Adipocyte (in vitro differentiated cells): Measurements from ENCODE around the gene TWIST2.

Experiments
- DNase-seq: peaks from one replicate; pipeline ENCODE4 v3.0.0-alpha.2; 2015; ENCODE audit warnings: low read depth
- H3K27me3 ChIP-seq: replicated peaks from 2 replicates; pipeline ENCODE4 v1.7.0; 2013; ENCODE audit warnings: mild to moderate bottlenecking, low read length, moderate library complexity; ENCODE audit not compliant: control insufficient read depth, insufficient read depth
- H3K36me3 ChIP-seq: 2 replicates; pipeline ENCODE4 v1.7.0; 2013; ENCODE audit warnings: low read length, mild to moderate bottlenecking, moderate library complexity; ENCODE audit not compliant: control insufficient read depth, insufficient read depth, severe bottlenecking
- H3K4me1 ChIP-seq: 2 replicates; pipeline ENCODE4 v1.7.0; 2013; ENCODE audit warnings: mild to moderate bottlenecking, low read length, moderate library complexity; ENCODE audit not compliant: control insufficient read depth, insufficient read depth
- H3K4me3 ChIP-seq: 2 replicates; pipeline ENCODE4 v1.7.0; 2013; ENCODE audit warnings: mild to moderate bottlenecking, low read length, moderate library complexity
- H3K9ac ChIP-seq: 2 replicates; pipeline ENCODE4 v1.7.0; 2013; ENCODE audit warnings: mild to moderate bottlenecking, low read length, moderate library complexity
- H3K9me3 ChIP-seq: 2 replicates; pipeline ENCODE4 v1.7.0; 2013; ENCODE audit warnings: mild to moderate bottlenecking, low read length, moderate library complexity; ENCODE audit not compliant: control insufficient read depth

TWIST2 gene

GRCh38 chr2:238847841-238848690, at the start of gene TWIST2:
Gene TWIST2, plus strand, starts transcription at chr2:238848085. Its CDS starts 131 bp downstream, at chr2:238848216.
- Histone ChIP-seq H3K36me3 (peaks cover 27% of the 10 kb centered on the region), H3K4me3 (peak within 1 kb of the TSS; percentile 90), H3K27me3 (no peaks in the 10 kb centered on the region), H3K9me3 (no peaks in the 10 kb centered on the region), H3K9ac (peak within 1 kb of the TSS; percentile 95), H3K4me1 (peaks cover 19% of the 10 kb centered on the region)
- DNase-seq = peak; percentile 98

DNA sequence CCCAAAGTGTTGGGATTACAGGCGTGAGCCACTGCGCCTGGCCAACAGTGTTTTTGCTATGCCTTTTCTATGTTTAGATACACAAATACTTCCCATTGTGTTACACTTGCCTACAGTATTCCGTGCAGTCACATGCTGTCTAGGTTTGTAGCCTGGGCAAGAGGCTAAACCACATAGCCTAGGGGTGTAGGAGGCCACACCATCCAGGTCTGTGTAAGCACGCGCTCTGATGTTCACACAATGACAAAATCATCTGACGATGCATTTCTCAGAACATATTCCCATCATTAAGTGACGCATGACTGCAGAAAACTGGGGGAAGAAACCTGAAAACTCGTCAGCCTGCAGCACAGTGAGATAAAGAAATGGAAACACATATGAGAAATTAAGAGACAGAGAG, 46.1 kb upstream of the TWIST2 start:
- no peaks in the 10 kb centered on the region for H3K27me3 ChIP-seq
- H3K9me3 ChIP-seq = no peaks in the 10 kb centered on the region
- no peaks in the 10 kb centered on the region for H3K4me1 ChIP-seq
- DNase-seq = no peak
- H3K9ac ChIP-seq = no peak overlapping the region
- H3K4me3 ChIP-seq = no peak overlapping the region
- H3K36me3 ChIP-seq = no peaks in the 10 kb centered on the region

DNA sequence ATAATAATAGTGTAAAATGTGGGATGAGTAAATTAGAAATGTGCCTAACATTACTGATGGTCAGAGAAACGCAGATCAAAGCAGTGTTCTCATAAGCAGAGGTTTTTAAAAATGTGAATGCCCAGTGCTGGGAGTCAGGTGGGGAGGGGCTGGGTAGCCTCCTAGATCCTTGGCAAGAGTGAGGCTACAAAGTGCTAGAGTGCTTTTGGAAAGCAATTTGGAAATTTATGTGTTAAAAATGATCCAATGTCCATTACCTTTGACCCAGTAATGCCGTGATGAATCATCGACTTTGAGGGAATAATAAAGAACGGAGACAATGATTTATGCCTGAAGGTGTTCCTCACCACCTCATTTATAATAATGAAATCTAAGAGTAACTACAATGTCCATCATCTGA, 44.9 kb upstream of the TWIST2 start:
- Histone ChIP-seq H3K9me3 (peaks cover 5% of the 10 kb centered on the region), H3K4me1 (no peaks in the 10 kb centered on the region), H3K9ac (no peak overlapping the region), H3K36me3 (no peaks in the 10 kb centered on the region), H3K4me3 (no peak overlapping the region), H3K27me3 (no peaks in the 10 kb centered on the region)
- no peak for DNase-seq

GRCh38 chr2:238803996-238804870, 43.7 kb upstream of the TWIST2 start:
- Histone ChIP-seq H3K9me3 (peaks cover 17% of the 10 kb centered on the region), H3K4me3 (no peak overlapping the region), H3K4me1 (no peaks in the 10 kb centered on the region), H3K27me3 (no peaks in the 10 kb centered on the region), H3K36me3 (no peaks in the 10 kb centered on the region), H3K9ac (no peak overlapping the region)
- DNase-seq = peak; percentile 0

DNA sequence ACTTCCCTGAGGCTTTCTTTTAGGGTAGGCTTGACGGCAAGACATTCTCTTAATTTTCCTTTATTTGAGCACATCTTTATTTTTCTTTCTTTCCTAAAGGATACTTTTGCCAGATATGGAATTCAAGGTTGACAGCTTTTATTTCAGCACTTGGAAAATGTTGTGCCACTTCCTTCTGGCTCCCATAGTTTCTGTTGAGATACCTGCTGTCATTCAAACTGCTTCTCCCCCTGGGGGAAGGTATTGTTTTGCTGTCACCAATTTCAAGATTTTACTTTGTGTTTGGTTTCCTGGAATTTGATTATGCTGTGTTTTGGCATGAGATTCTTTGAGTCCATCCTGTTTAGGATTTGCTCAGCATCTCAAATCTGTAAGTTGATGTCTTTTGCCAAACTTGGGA, 39.1 kb upstream of the TWIST2 start:
- Histone ChIP-seq H3K9me3 (peaks cover 22% of the 10 kb centered on the region), H3K4me1 (peaks cover 5% of the 10 kb centered on the region), H3K4me3 (no peak overlapping the region), H3K27me3 (no peaks in the 10 kb centered on the region), H3K9ac (no peak overlapping the region), H3K36me3 (no peaks in the 10 kb centered on the region)
- no peak for DNase-seq

- peaks cover 5% of the 10 kb centered on the region for H3K4me1 ChIP-seq
- no peak for DNase-seq
- H3K27me3 ChIP-seq = no peaks in the 10 kb centered on the region
Measured at GRCh38 chr2:238810321-238810720, 37.6 kb upstream of the TWIST2 start.

DNA sequence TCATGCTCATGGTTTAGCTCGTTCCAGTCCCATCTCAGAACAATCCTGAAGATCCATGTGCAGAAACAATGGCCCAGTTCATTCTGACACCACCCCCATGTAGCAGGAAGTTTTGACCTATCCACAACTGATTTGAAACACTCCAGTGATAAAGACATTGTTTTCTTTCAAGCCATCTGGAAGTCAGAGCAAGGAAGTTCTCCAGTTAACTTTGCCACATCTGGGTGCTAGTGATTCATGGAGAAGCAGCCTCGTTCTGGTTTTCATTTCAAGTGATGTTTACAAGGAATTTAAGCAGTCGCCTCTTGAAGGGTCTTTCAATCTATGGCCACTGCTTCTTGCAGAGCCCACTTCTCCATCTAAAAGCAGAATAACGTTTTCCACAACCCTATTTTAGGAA, 36.6 kb upstream of the TWIST2 start:
- peak overlapping the region; percentile 25 for H3K9ac ChIP-seq

More at GRCh38 chr2:238810321-238810720, 37.6 kb upstream of the TWIST2 start:
- no peak overlapping the region for H3K4me3 ChIP-seq
- H3K9ac ChIP-seq = no peak overlapping the region
- H3K9me3 ChIP-seq = peaks cover 22% of the 10 kb centered on the region
- no peaks in the 10 kb centered on the region for H3K36me3 ChIP-seq

DNA sequence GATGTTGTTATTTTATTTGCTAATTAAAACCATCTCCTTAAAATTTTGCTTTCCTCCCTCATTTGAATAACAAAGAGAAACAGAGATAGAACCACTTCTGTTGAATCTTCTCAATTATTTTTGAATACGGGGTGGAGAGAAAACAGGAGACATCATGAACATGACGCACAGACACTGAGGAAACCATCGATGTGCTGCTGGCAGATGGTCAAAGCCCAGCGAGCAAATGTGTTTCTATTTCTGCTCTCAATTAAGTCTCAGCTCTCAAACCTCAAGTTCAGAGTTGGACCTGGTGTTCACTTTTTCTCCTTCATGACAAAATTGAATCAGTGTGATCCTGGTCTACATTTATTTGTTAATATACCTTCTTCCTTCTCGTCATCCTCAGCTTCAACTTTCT, 36.1 kb upstream of the TWIST2 start:
- Histone ChIP-seq H3K4me3 (peak overlapping the region; percentile 51), H3K36me3 (no peaks in the 10 kb centered on the region), H3K9ac (peak overlapping the region; percentile 25), H3K9me3 (peaks cover 22% of the 10 kb centered on the region), H3K27me3 (no peaks in the 10 kb centered on the region), H3K4me1 (peaks cover 5% of the 10 kb centered on the region)
- DNase-seq = peak; percentile 41

More for the DNA sequence above, 36.6 kb upstream of the TWIST2 start:
- peaks cover 5% of the 10 kb centered on the region for H3K4me1 ChIP-seq
- H3K27me3 ChIP-seq = no peaks in the 10 kb centered on the region
- DNase-seq = peak; percentile 60
- peak overlapping the region; percentile 51 for H3K4me3 ChIP-seq
- H3K36me3 ChIP-seq = no peaks in the 10 kb centered on the region
- peaks cover 22% of the 10 kb centered on the region for H3K9me3 ChIP-seq

GRCh38 chr2:238813109-238813508, 34.8 kb upstream of the TWIST2 start:
- Histone ChIP-seq H3K9me3 (peaks cover 16% of the 10 kb centered on the region), H3K4me3 (no peak overlapping the region), H3K36me3 (no peaks in the 10 kb centered on the region), H3K27me3 (no peaks in the 10 kb centered on the region), H3K9ac (no peak overlapping the region), H3K4me1 (peaks cover 5% of the 10 kb centered on the region)
- DNase-seq = no peak

GRCh38 chr2:238814815-238815214, 33.1 kb upstream of the TWIST2 start:
- Histone ChIP-seq H3K4me1 (peaks cover 5% of the 10 kb centered on the region), H3K36me3 (no peaks in the 10 kb centered on the region), H3K9me3 (no peaks in the 10 kb centered on the region), H3K9ac (no peak overlapping the region), H3K4me3 (no peak overlapping the region), H3K27me3 (no peaks in the 10 kb centered on the region)
- no peak for DNase-seq

DNA sequence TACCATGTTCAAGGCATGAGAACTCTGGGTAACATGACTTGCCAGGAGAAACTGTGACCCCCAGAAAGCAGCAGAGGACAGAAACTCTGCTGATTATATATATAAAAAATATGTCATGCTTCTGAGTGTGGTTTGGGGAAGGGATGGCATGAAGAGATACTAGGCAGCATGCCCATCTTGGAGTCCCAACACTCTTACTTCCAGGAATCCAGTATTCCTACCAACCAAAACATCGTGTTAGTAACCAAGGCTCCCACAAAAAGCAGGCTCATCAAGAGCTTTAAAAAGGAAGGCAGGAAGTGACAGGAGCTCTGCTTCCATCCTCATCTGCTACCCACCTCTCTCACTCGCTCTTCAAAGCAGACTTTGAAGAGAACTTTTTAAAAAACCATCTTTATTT, 31.6 kb upstream of the TWIST2 start:
- H3K27me3 ChIP-seq = no peaks in the 10 kb centered on the region
- H3K9me3 ChIP-seq = no peaks in the 10 kb centered on the region
- H3K4me1 ChIP-seq = peaks cover 2% of the 10 kb centered on the region
- no peak overlapping the region for H3K9ac ChIP-seq
- H3K4me3 ChIP-seq = no peak overlapping the region
- DNase-seq = no peak
- H3K36me3 ChIP-seq = no peaks in the 10 kb centered on the region
